Measurements from ENCODE around the gene SLC9A1.

- TF ChIP-seq TEAD4 (CRISPR knock-in tag; IDR thresholded peaks at IDR 0.05) (no peak), CTCF (IDR thresholded peaks at IDR 0.05) (no peak), E2F1 (CRISPR knock-in tag; IDR thresholded peaks at IDR 0.05) (no peak), ATF2 (CRISPR knock-in tag; IDR thresholded peaks at IDR 0.05; ENCODE audit: borderline replicate concordance, low read depth) (no peak), USF1 (CRISPR knock-in tag; IDR thresholded peaks at IDR 0.05) (no peak), RELA (CRISPR knock-in tag; IDR thresholded peaks at IDR 0.05; ENCODE audit: borderline replicate concordance) (no peak), ZNF396 (CRISPR knock-in tag; IDR thresholded peaks at IDR 0.05; ENCODE audit: borderline replicate concordance) (no peak), MAX (CRISPR knock-in tag; IDR thresholded peaks at IDR 0.05) (no peak), PREB (CRISPR knock-in tag; IDR thresholded peaks at IDR 0.05; ENCODE audit: borderline replicate concordance) (no peak), E2F4 (CRISPR knock-in tag; IDR thresholded peaks at IDR 0.05; ENCODE audit: borderline replicate concordance, low read depth) (no peak), FOXK1 (CRISPR knock-in tag; IDR thresholded peaks at IDR 0.05) (no peak), NR2C2 (CRISPR knock-in tag; IDR thresholded peaks at IDR 0.05) (no peak), ATF6 (CRISPR knock-in tag; IDR thresholded peaks at IDR 0.05) (no peak), SP1 (CRISPR knock-in tag; conservative IDR thresholded peaks at IDR 0.05) (no peak)
Observed at GRCh38 chr1:27176954-27177353, 22.0 kb upstream of the SLC9A1 start.
